Fibroblast of lung (primary cell): ENCODE results near the gene KRTAP5-7. TPM values are rescaled to one million over a fixed set of nuclear protein-coding genes. Genes with fewer than 3 reads are reported as not detected.
"Not testable (repeated sequence)": the region's sequence is repeated elsewhere in the genome, so short reads cannot be mapped to it uniquely, and the experiment has no call there.

Source experiments
- DNase-seq, 2 donors: peaks; one replicate each; pipeline versions ENCODE4 v3.0.0 to v3.0.0-alpha.2; 2010; ENCODE audit warnings: low read depth in 2 of 2
- H2AFZ ChIP-seq: 2 replicates; pipeline ENCODE4 v1.5.1; 2012; ENCODE audit warnings: low read length, control low read depth, inconsistent platforms
- H3K27ac ChIP-seq: 2 replicates; pipeline ENCODE4 v1.5.1; 2011; ENCODE audit warnings: low read length, control low read depth; ENCODE audit not compliant: insufficient read depth
- H3K27me3 ChIP-seq: 2 replicates; pipeline ENCODE4 v1.5.1; 2011; ENCODE audit warnings: mild to moderate bottlenecking, low read length; ENCODE audit not compliant: control insufficient read depth, insufficient read depth
- H3K36me3 ChIP-seq: 2 replicates; pipeline ENCODE4 v1.5.1; 2011; ENCODE audit warnings: low read length; ENCODE audit not compliant: control insufficient read depth, insufficient read depth
- H3K4me1 ChIP-seq: 2 replicates; pipeline ENCODE4 v1.5.1; 2011; ENCODE audit warnings: low read length; ENCODE audit not compliant: control insufficient read depth, insufficient read depth; ENCODE audit errors: extremely low read depth
- H3K4me2 ChIP-seq: 2 replicates; pipeline ENCODE4 v1.5.1; 2011; ENCODE audit warnings: low read length, control low read depth; ENCODE audit not compliant: insufficient read depth; ENCODE audit errors: extremely low read depth
- H3K4me3 ChIP-seq, 4 experiments: fragments of 200-600 bp in 1 of 4; sonication (generic) in 1 of 4; replicated peaks in 1 of 4; 2 replicates each; pipeline ENCODE4 v1.5.1; 2011 to 2016; ENCODE audit warnings: low read length in 4 of 4, low read depth in 3 of 4, mild to moderate bottlenecking in 3 of 4, control low read depth in 2 of 4, inconsistent platforms in 1 of 4, mixed read lengths in 1 of 4; ENCODE audit not compliant: insufficient read depth in 1 of 4; ENCODE audit errors: control extremely low read depth in 1 of 4
- H3K79me2 ChIP-seq: 2 replicates; pipeline ENCODE4 v1.5.1; 2012; ENCODE audit warnings: mild to moderate bottlenecking, low read length, inconsistent platforms; ENCODE audit not compliant: control insufficient read depth, insufficient read depth
- H3K9ac ChIP-seq: 2 replicates; pipeline ENCODE4 v1.5.1; 2011; ENCODE audit warnings: mild to moderate bottlenecking, low read length, control low read depth; ENCODE audit not compliant: insufficient read depth
- H3K9me3 ChIP-seq: 2 replicates; pipeline ENCODE4 v1.5.1; 2012; ENCODE audit warnings: low read depth, low read length; ENCODE audit not compliant: control insufficient read depth, insufficient read depth
- H4K20me1 ChIP-seq: 2 replicates; pipeline ENCODE4 v1.5.1; 2011; ENCODE audit warnings: low read length; ENCODE audit not compliant: control insufficient read depth, insufficient read depth; ENCODE audit errors: extremely low read depth
- EZH2 ChIP-seq: IDR thresholded peaks from 2 replicates; pipeline ENCODE4 v1.5.1; 2012; ENCODE audit warnings: low read length, control low read depth, mild to moderate bottlenecking; ENCODE audit errors: missing control alignments
- polyA plus RNA-seq, 2 donors: library from polyadenylated mRNA; depleted of rRNA in 1 of 2; stranded (reverse) in 1 of 2; unstranded in 1 of 2; fragments of >200 nt; gene quantifications; 2 replicates each; pipeline ENCODE4 v1.2.1, GENCODE V29; 2011 to 2012; ENCODE audit warnings: missing spikeins in 1 of 2
- total RNA-seq: library from RNA; depleted of rRNA; stranded (reverse); fragments of >200 nt; gene quantifications from 2 replicates; pipeline ENCODE4 v1.2.1, GENCODE V29; 2014
- TF ChIP-seq, protein P1 (sequence below), 2 donors: IDR thresholded peaks in 1 of 2; conservative IDR thresholded peaks in 1 of 2; 1 replicate in 1 of 2; 2 replicates in 1 of 2; pipeline ENCODE4 v1.5.1; 2011 to 2012; ENCODE audit warnings: low read length in 2 of 2, control low read depth in 1 of 2, inconsistent platforms in 1 of 2, low read depth in 1 of 2, mild to moderate bottlenecking in 1 of 2

The KRTAP5-7 gene
- total and polyA plus RNA-seq, 2 donors (not counting 1 experiment from before 2014, with no cell fraction given), result 0.17 TPM; not detected in 1

DNA sequence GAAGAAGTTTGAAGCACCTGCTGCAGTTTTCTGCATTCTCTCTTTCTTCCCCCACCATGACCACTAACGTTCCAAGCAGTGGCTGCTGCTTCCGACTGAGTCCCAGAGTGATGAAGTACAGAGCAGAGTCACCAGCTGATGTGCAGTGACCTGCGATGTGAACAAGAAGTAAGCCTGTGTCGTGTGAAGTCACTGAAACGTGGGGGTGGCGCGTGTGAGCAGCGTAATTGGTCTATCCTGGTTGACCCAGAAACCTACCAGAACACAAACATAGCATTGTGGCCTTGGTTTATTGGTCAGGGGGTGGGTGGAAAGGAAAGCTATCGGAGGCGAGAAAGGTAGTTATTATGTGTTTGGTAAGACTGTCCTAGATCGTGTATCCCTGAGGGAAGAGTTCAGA, 3.5 kb downstream of the KRTAP5-7 start:
- H3K4me1 ChIP-seq, result no peaks in the 10 kb centered on the region
- H2AFZ ChIP-seq, result no peak overlapping the region
- no peak for DNase-seq
- H4K20me1 ChIP-seq, result no peaks in the 10 kb centered on the region
- TF ChIP-seq, protein P1, sequence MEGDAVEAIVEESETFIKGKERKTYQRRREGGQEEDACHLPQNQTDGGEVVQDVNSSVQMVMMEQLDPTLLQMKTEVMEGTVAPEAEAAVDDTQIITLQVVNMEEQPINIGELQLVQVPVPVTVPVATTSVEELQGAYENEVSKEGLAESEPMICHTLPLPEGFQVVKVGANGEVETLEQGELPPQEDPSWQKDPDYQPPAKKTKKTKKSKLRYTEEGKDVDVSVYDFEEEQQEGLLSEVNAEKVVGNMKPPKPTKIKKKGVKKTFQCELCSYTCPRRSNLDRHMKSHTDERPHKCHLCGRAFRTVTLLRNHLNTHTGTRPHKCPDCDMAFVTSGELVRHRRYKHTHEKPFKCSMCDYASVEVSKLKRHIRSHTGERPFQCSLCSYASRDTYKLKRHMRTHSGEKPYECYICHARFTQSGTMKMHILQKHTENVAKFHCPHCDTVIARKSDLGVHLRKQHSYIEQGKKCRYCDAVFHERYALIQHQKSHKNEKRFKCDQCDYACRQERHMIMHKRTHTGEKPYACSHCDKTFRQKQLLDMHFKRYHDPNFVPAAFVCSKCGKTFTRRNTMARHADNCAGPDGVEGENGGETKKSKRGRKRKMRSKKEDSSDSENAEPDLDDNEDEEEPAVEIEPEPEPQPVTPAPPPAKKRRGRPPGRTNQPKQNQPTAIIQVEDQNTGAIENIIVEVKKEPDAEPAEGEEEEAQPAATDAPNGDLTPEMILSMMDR (conservative IDR thresholded peaks at IDR 0.05 in 1 of 2, IDR thresholded peaks at IDR 0.05 in 1 of 2; ENCODE audit: low read depth in 1 of 2, low read length in 2 of 2), result no peak
- TF ChIP-seq EZH2, result no peak
- H3K79me2 ChIP-seq, result no peaks in the 10 kb centered on the region
- no peak overlapping the region for H3K4me3 ChIP-seq
- H3K27me3 ChIP-seq, result no peaks in the 10 kb centered on the region
- no peaks in the 10 kb centered on the region for H3K36me3 ChIP-seq
- H3K27ac ChIP-seq, result no peak overlapping the region
- no peak overlapping the region for H3K9ac ChIP-seq
- H3K9me3 ChIP-seq, result no peaks in the 10 kb centered on the region
- H3K4me2 ChIP-seq, result no peak overlapping the region

DNA sequence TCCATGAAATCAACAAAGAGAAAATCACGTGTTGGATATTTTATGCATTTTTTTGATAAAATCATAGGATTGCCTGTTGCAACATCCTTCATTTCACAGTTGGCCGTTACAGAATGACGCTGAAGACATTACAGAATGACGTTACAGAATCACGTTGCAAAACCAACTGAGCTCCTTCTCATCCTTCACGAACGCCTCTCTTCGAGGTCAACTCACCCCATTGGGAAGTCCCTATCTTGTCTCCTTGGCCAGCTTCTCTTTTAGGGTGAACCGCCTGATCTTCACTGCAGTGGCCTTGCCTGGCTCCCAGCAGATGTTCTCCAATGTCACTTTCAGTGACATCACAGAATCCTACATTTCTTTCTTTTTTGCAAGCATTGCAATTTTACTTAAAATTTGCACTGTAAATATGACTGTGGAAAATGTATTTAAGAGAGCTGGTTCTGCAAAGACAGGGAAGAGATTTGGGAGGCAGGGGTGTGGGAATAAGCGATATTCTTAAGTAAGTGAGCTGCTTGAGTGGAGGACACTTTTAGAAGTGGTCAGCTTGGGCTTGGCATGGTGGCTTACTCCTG, 5.1 kb downstream of the KRTAP5-7 start:
- Histone ChIP-seq H2AFZ (no peak overlapping the region), H3K9ac (no peak overlapping the region), H3K27me3 (no peaks in the 10 kb centered on the region), H3K79me2 (no peaks in the 10 kb centered on the region), H3K9me3 (no peaks in the 10 kb centered on the region), H3K4me2 (no peak overlapping the region), H4K20me1 (no peaks in the 10 kb centered on the region), H3K36me3 (no peaks in the 10 kb centered on the region), H3K4me1 (no peaks in the 10 kb centered on the region), H3K4me3 (no peak overlapping the region), H3K27ac (no peak overlapping the region)
- TF ChIP-seq, protein P1 (conservative IDR thresholded peaks at IDR 0.05 in 1 of 2, IDR thresholded peaks at IDR 0.05 in 1 of 2; ENCODE audit: low read depth in 1 of 2, low read length in 2 of 2), result no peak
- TF ChIP-seq EZH2, result no peak
- DNase-seq, result no peak

DNA sequence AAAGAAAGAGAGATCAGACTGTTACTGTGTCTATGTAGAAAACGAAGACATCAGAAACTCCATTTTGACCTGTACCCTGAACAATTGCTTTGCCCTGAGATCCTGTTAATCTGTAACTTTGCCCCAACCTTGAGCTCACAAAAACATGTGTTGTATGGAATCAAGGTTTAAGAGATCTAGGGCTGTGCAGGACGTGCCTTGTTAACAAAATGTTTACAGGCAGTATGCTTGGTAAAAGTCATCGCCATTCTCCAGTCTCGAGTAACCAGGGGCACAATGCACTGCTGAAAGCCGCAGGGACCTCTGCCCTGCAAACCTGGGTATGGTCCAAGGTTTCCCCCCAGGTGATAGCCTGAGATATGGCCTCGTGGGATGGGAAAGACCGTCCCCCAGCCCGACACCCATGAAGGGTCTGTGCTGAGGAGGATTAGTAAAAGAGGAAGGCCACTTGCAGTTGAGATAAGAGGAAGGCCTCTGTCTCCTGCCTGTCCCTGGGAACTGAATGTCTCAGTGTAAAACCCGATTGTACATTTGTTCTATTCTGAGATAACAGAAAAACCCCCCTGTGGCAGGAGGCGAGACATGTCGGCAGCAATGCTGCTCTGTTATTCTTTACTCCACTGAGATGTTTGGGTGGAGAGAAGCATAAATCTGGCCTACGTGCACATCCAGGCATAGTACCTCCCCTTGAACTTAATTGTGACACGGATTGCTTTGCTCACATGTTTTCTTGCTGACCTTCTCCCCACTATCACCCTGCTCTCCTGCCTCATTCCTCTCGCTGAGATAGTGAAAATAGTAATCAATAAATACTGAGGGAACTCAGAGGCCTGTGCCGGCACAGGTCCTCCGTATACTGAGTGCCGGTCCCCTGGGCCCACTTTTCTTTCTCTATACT, 7.9 kb downstream of the KRTAP5-7 start:
- not testable (repeated sequence) for H3K27ac ChIP-seq, H3K79me2 ChIP-seq, H3K9ac ChIP-seq, DNase-seq, H3K4me2 ChIP-seq, H2AFZ ChIP-seq, H4K20me1 ChIP-seq, H3K36me3 ChIP-seq, H3K4me3 ChIP-seq, H3K9me3 ChIP-seq, H3K4me1 ChIP-seq, H3K27me3 ChIP-seq
